CD4-positive, alpha-beta T cell (primary cell): ENCODE results near the gene GABRB1. TPM values are rescaled to one million over a fixed set of nuclear protein-coding genes. Genes with fewer than 3 reads are reported as not detected.

Experiments used
- ATAC-seq: fragments of 200-7000 bp; cut with Tn5 transposase; one replicate; pipeline ENCODE4 v1.10.0; 2022; ENCODE audit warnings: mild to moderate bottlenecking; ENCODE audit not compliant: poor library complexity
- CTCF ChIA-PET: fragments of 350-600 bp; sonication (Branson Sonifier 250); formaldehyde crosslinking; loops from one replicate; lab custom pipeline; 2021; ENCODE audit warnings: antibody characterized with exemption, inconsistent platforms; lab: Charles Lee
- POLR2A ChIA-PET: fragments of 350-600 bp; sonication (Branson Sonifier 250); formaldehyde crosslinking; loops from one replicate; lab custom pipeline; 2021; ENCODE audit warnings: antibody characterized with exemption, inconsistent platforms; lab: Charles Lee
- DNase-seq, 14 experiments: peaks; one replicate each; pipeline ENCODE4 v3.0.0-alpha.2; 2013 to 2020; ENCODE audit warnings: mixed read lengths in 2 of 14
- H3K27ac ChIP-seq, 2 donors: one replicate each; pipeline versions ENCODE4 v1.5.1 to v1.7.0; 2013; ENCODE audit warnings: low read length in 2 of 2, low read depth in 1 of 2, mild to moderate bottlenecking in 1 of 2
- H3K27me3 ChIP-seq, 2 experiments: 1 replicate in 1 of 2; 2 replicates in 1 of 2; pipeline versions ENCODE4 v1.6.1 to v1.7.0; 2013; ENCODE audit warnings: low read length in 2 of 2, control low read depth in 1 of 2, mild to moderate bottlenecking in 1 of 2, moderate library complexity in 1 of 2; ENCODE audit not compliant: insufficient read depth in 2 of 2, control insufficient read depth in 1 of 2
- H3K36me3 ChIP-seq: one replicate; pipeline ENCODE4 v1.6.1; 2013; ENCODE audit warnings: low read length, control low read depth; ENCODE audit not compliant: insufficient read depth
- H3K4me1 ChIP-seq: one replicate; pipeline ENCODE4 v1.6.1; 2013; ENCODE audit warnings: low read length, control low read depth; ENCODE audit not compliant: insufficient read depth
- H3K4me3 ChIP-seq: one replicate; pipeline ENCODE4 v1.5.1; 2013; ENCODE audit warnings: mild to moderate bottlenecking, low read length, moderate library complexity
- H3K9me3 ChIP-seq, 2 experiments: 1 replicate in 1 of 2; 2 replicates in 1 of 2; pipeline versions ENCODE4 v1.6.1 to v1.7.0; 2013; ENCODE audit warnings: low read length in 2 of 2, mild to moderate bottlenecking in 2 of 2, control low read depth in 1 of 2, moderate library complexity in 1 of 2; ENCODE audit not compliant: control insufficient read depth in 1 of 2, insufficient read depth in 1 of 2
- H3K27ac Mint-ChIP-seq: one replicate; pipeline ENCODE4 v1.8.0; 2020; ENCODE audit warnings: mixed read lengths
- H3K27me3 Mint-ChIP-seq: one replicate; pipeline ENCODE4 v1.8.0; 2021; ENCODE audit warnings: mixed read lengths
- H3K36me3 Mint-ChIP-seq: one replicate; pipeline ENCODE4 v1.8.0; 2021; ENCODE audit warnings: low read depth, mixed read lengths
- H3K4me1 Mint-ChIP-seq: one replicate; pipeline ENCODE4 v1.8.0; 2021; ENCODE audit warnings: low read depth, mixed read lengths
- H3K4me3 Mint-ChIP-seq: one replicate; pipeline ENCODE4 v1.8.0; 2020; ENCODE audit warnings: mild to moderate bottlenecking, mixed read lengths
- H3K9me3 Mint-ChIP-seq: one replicate; pipeline ENCODE4 v1.8.0; 2020; ENCODE audit warnings: mixed read lengths
- intact Hi-C, 2 experiments: fragments of 100-400 bp; cut with DNase I in 1 of 2; cut with micrococcal nuclease in 1 of 2; formaldehyde crosslinking; loops; one replicate each; pipeline versions ENCODE4 v1.15.1 to v1.9.0; 2023 to 2025; cut with DNase I, micrococcal nuclease
- polyA plus RNA-seq, 2 donors: library from polyadenylated mRNA; unstranded; fragments of 120-200 nt; gene quantifications; one replicate each; pipeline ENCODE4 v1.2.1, GENCODE V29; 2013
- total RNA-seq, 174 experiments: library from RNA in 2 of 174; stranded (reverse) in 2 of 174; gene quantifications; one replicate each; pipeline ENCODE4 v1.2.3 and lab custom pipeline; 2021 to 2026
- TF ChIP-seq, protein P1 (sequence below): fragments of 200-600 bp; IDR thresholded peaks from one replicate; pipeline ENCODE4 v1.8.0; 2022; ENCODE audit warnings: antibody characterized with exemption, mild to moderate bottlenecking

Gene GABRB1
- total RNA-seq (not detected), total RNA-seq (lab: John Stamatoyannopoulos, UW) (0 to 0.12 (median 0) reads per million in 172 experiments)
- not detected for polyA plus RNA-seq (2013, experiment 1 of 2)
- polyA plus RNA-seq (2013, experiment 2 of 2): not detected

DNA sequence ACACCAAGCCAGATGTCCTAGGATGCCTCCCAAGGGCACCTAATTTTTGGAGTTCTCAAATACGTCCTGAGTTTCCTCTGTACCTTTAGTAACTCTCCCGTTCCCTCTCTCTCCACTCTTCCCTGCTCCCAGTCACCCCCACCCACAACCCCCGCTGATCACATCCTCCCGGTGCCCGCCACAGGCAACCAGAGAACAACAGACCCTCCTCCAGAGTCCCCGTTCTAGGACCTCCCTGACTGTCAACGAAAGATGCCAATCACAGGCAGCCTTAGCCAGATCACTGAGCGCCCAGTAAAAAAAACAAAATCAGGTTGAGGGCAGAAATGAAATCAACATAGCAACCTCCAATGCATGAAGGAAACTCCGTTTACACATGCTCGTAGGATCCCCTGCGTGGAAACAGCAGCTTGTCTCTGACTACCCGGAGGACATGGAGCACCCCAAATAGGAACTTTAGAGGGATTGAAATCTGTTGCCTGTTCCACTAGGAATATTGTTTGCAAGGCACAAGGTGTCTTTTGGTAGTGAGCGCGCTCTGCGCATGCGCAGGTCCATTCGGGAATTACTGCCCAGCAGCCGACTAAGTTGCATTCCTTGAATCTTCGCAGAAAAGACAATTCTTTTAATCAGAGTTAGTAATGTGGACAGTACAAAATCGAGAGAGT is at the start of gene GABRB1:
Gene GABRB1 (plus strand): TSS at position 557 of the 668 bp plus-strand sequence.
- DNase-seq: peak in 3 of 14 experiments; percentile 17 to 21 (median 21)
- Histone ChIP-seq H3K36me3 (no peaks in the 10 kb centered on the region), H3K4me1 (peaks cover 20% of the 10 kb centered on the region), H3K27ac (no peak within 1 kb of the TSS), H3K4me3 (peak within 1 kb of the TSS; percentile 37), H3K9me3 (peaks cover 0 to 5% of the 10 kb centered on the region in 2 experiments), H3K27me3 (peaks cover 29 to 43% of the 10 kb centered on the region in 2 experiments)
- H3K4me1 Mint-ChIP-seq: peaks cover 14% of the 10 kb centered on the region
- CTCF ChIA-PET: no interaction called here
- no peaks in the 10 kb centered on the region for H3K36me3 Mint-ChIP-seq
- intact Hi-C loops: loop anchor here in 1 of 2 experiments (5.0 kb wide), 1 partner anchor 189 kb away; no protein-coding TSS in a partner anchor
- no peak for ATAC-seq
- POLR2A ChIA-PET: no interaction called here
- TF ChIP-seq, protein P1, sequence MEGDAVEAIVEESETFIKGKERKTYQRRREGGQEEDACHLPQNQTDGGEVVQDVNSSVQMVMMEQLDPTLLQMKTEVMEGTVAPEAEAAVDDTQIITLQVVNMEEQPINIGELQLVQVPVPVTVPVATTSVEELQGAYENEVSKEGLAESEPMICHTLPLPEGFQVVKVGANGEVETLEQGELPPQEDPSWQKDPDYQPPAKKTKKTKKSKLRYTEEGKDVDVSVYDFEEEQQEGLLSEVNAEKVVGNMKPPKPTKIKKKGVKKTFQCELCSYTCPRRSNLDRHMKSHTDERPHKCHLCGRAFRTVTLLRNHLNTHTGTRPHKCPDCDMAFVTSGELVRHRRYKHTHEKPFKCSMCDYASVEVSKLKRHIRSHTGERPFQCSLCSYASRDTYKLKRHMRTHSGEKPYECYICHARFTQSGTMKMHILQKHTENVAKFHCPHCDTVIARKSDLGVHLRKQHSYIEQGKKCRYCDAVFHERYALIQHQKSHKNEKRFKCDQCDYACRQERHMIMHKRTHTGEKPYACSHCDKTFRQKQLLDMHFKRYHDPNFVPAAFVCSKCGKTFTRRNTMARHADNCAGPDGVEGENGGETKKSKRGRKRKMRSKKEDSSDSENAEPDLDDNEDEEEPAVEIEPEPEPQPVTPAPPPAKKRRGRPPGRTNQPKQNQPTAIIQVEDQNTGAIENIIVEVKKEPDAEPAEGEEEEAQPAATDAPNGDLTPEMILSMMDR: no peak
- peak within 1 kb of the TSS; percentile 80 for H3K4me3 Mint-ChIP-seq
- no peak within 1 kb of the TSS for H3K27ac Mint-ChIP-seq
- H3K9me3 Mint-ChIP-seq: no peaks in the 10 kb centered on the region
- H3K27me3 Mint-ChIP-seq: peaks cover 59% of the 10 kb centered on the region

DNA sequence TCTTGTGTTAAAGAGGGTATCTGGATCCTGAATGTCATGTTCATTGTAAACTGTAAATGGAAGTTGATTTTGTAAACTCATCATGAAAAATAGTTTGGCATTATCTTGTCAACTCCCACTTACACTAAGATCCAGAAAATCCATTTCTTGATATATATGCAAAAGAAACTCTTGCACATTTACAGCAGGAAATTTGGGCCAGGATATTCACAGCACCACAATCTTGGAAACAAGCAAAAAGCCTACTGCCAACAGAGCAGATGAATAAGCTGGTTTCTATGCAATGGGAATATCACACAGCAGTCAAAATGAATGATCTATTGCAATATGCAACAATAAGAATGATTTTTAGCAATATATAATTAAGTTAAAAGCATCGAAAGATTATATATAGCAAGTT is 46.6 kb upstream of the GABRB1 start:
- no peaks in the 10 kb centered on the region for H3K27me3 ChIP-seq
- H3K4me1 Mint-ChIP-seq: no peaks in the 10 kb centered on the region
- ATAC-seq (no peak), DNase-seq (no peak)
- no peak overlapping the region for H3K27ac ChIP-seq
- no peaks in the 10 kb centered on the region for H3K9me3 ChIP-seq
- H3K36me3 ChIP-seq: no peaks in the 10 kb centered on the region
- POLR2A ChIA-PET: no interaction called here
- no peaks in the 10 kb centered on the region for H3K36me3 Mint-ChIP-seq
- H3K4me1 ChIP-seq: no peaks in the 10 kb centered on the region
- no peaks in the 10 kb centered on the region for H3K9me3 Mint-ChIP-seq
- intact Hi-C loops: no loop called here
- H3K4me3 ChIP-seq: no peak overlapping the region
- H3K27ac Mint-ChIP-seq: no peak overlapping the region
- CTCF ChIA-PET: no interaction called here
- TF ChIP-seq, protein P1: no peak
- H3K27me3 Mint-ChIP-seq: peaks cover 2% of the 10 kb centered on the region
- no peak overlapping the region for H3K4me3 Mint-ChIP-seq

DNA sequence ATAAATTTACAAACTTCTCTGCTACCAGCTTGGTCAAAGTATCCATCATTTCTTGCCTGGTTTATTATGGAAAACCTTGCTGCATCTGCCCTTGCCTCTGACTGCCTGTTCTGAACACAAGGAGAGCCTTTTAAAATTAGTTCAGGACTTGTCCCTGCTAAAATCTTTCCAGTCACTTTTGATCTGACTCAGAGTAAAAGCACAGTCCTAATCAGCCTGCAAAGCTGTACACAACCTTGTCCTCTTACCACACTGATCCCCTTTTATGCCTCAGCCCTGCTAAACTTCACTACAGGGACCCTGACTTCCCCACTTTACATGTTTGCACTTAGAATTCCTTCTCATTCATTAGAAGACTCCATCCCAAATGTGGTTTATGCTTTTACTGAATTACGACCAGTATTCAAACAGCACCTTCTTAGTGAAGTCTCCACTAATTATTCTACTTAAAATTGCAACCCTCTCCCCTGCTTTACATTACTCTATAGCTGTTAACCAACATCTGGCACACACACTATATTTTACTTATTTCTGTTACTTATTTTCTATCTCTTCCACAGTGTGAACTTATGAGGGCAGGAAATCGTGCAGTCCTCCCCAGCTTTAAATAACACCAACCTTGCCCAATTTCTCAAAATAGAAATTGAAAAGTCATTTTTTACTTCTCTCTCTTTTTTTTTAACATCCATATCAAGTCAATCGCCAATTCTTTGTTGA is 44.3 kb upstream of the GABRB1 start:
- ATAC-seq (no peak), DNase-seq (no peak)
- Mint-ChIP-seq H3K4me1 (peaks cover under 1% of the 10 kb centered on the region), H3K9me3 (no peaks in the 10 kb centered on the region), H3K27me3 (peaks cover 18% of the 10 kb centered on the region), H3K4me3 (no peak overlapping the region), H3K27ac (no peak overlapping the region), H3K36me3 (no peaks in the 10 kb centered on the region)
- TF ChIP-seq, protein P1: no peak
- Histone ChIP-seq H3K27me3 (peaks cover 0 to 10% of the 10 kb centered on the region in 2 experiments), H3K9me3 (peaks cover 0 to 5% of the 10 kb centered on the region in 2 experiments), H3K4me3 (no peak overlapping the region), H3K36me3 (no peaks in the 10 kb centered on the region), H3K27ac (no peak overlapping the region), H3K4me1 (no peaks in the 10 kb centered on the region)
- intact Hi-C loops: no loop called here
- ChIA-PET POLR2A (no interaction called here), CTCF (no interaction called here)
